ENCODE data around the gene ALG8. TPM values are rescaled to one million over a fixed set of nuclear protein-coding genes. Genes with fewer than 3 reads are reported as not detected.
A peak's percentile ranks its signal among the peaks of the same experiment; 100 is the strongest.

Gene ALG8
- polyA plus RNA-seq, 1 of the 3 experiments (the other 2 are of a cell fraction) = 42.0 TPM

DNA sequence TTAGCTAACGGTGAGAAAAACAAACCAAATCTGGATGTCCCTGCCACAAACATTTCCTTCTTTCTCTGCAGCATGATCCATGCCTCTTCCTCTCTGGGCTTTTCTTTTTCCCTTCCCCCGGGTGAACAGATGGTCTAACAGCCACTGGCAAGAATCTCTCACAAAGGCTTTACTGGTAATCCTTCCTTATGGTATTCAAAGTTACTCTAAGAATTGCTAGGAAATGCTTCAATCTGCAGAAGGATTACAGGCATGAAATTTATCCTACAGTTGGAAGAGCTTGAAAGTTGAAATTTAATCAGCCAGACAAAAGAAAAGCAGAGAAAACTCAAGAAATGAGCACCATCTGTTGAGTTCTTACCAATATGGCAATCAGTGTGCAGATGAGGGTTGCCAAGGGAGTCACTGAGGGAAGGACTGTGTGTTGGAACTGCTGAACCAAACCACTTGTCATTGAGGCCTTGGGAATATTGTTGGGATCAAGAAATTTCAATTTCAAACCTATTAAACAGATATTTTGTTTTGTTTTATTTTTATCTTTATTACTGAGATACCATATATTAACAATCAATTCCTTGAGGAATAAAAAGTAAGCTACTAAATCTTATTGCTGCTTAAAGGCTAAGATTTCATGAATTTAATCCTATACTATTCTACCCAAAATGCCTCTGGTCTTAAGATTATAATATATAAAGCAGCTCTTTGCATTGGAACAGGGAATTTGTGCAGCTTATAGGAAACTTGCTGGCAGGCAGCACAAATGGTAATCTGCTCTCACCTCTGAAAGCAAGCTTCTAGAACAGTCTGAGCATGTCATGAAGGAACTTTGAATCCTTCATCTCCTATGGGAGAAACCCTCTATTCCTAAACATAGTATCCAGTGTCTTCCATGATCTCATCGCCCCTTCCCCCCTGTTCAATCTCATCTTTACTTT is 30.1 kb downstream of the ALG8 start (continued):
- TF ChIP-seq SIN3A (IDR thresholded peaks at IDR 0.05; ENCODE audit: borderline replicate concordance, low read depth, low read length) (no peak), MXI1 (IDR thresholded peaks at IDR 0.05; ENCODE audit: low read depth, low read length) (no peak), NFIC (IDR thresholded peaks at IDR 0.05; ENCODE audit: borderline replicate concordance) (no peak), GABPA (IDR thresholded peaks at IDR 0.05; ENCODE audit: low read depth) (no peak)
- TF ChIP-seq, protein P1, sequence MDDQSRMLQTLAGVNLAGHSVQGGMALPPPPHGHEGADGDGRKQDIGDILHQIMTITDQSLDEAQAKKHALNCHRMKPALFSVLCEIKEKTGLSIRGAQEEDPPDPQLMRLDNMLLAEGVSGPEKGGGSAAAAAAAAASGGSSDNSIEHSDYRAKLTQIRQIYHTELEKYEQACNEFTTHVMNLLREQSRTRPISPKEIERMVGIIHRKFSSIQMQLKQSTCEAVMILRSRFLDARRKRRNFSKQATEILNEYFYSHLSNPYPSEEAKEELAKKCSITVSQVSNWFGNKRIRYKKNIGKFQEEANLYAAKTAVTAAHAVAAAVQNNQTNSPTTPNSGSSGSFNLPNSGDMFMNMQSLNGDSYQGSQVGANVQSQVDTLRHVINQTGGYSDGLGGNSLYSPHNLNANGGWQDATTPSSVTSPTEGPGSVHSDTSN (IDR thresholded peaks at IDR 0.05) = no peak
- TF ChIP-seq, protein P2, sequence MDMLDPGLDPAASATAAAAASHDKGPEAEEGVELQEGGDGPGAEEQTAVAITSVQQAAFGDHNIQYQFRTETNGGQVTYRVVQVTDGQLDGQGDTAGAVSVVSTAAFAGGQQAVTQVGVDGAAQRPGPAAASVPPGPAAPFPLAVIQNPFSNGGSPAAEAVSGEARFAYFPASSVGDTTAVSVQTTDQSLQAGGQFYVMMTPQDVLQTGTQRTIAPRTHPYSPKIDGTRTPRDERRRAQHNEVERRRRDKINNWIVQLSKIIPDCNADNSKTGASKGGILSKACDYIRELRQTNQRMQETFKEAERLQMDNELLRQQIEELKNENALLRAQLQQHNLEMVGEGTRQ (IDR thresholded peaks at IDR 0.05; ENCODE audit: borderline replicate concordance, low read depth, low read length) = no peak

DNA sequence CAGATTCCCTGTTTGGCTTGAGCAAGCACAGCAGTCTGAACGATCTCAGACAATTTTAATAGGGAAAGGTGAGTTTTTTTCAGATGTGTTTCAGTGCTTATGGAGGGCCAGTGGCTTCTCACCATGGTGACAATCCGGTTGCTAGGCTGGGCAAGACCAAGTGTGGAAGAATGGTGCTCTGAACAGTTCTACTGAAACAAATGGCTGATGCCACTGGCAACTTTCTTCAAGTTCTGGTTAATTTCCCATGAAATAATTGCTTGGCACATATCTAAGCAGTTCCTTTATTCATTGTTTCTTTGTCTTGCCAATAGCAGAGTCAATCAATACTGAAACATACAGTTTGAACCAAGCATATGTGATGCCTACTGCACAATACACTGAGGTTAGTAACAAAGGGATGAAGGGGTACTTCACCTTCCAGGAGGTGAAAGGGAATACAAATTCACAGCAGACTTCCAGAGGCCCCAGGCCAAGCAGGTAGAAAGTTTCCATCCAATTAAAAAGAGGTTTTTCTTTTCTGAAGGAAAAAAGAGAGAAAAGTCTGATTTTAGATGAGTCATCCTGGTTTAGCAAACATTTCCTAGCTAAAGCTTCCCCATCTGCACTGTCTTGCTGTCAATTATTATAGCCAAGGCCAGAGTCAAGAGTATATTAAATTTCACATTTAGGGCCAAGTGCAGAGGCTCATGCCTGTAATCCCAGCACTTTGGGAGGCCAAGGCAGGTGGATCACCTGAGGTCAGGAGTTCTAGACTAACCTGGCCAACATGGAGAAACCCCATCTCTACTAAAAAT is 38.6 kb downstream of the ALG8 start:
- Histone ChIP-seq H3K9ac (no peak overlapping the region), H3K27me3 (ENCODE audit: insufficient read depth) (no peaks in the 10 kb centered on the region), H3K4me1 (ENCODE audit: control insufficient read depth in 1 of 2, insufficient read depth in 2 of 2, low read depth in 1 of 2, low read length in 1 of 2) (0 out of 4 replicates have a peak, but pooled peaks cover 0 to 8% of the 10 kb centered on the region in 2 experiments), H3K4me2 (no peak overlapping the region; the same call in 1 of the 2 replicates), H4K20me1 (ENCODE audit: insufficient read depth) (no peaks in the 10 kb centered on the region), H3K27ac (ENCODE audit: low read depth in 2 of 2, low read length in 1 of 2) (peak overlapping the region; percentile 54 to 55), H3K4me3 (ENCODE audit: low read depth in 2 of 2, low read length in 1 of 2) (no peak overlapping the region), H3K36me3 (replicated peaks in 1 of 2; ENCODE audit: control insufficient read depth in 1 of 2, insufficient read depth in 2 of 2, low read length in 1 of 2) (peaks cover 32 to 53% of the 10 kb centered on the region in 2 experiments), H3K9me2 (no peaks in the 10 kb centered on the region), H3K79me2 (ENCODE audit: insufficient read depth) (no peaks in the 10 kb centered on the region), H3K9me3 (no peaks in the 10 kb centered on the region), H3F3A (replicated peaks; ENCODE audit: insufficient read depth) (peaks cover 22% of the 10 kb centered on the region), H2AFZ (ENCODE audit: low read depth) (no peak overlapping the region)
- POLR2A ChIA-PET = no interaction called here
- DNase-seq = no peak
- CTCF ChIA-PET = no interaction called here
- WGBS (ENCODE audit: low lambda C conversion rate) = 72% methylated on average over 2 of the region's 2 CpGs
- TF ChIP-seq JUND (IDR thresholded peaks at IDR 0.05) = no peak
- peak; percentile 45; the same call in 1 of the 2 replicates for TF ChIP-seq FOSL2 (IDR thresholded peaks at IDR 0.05; ENCODE audit: borderline replicate concordance, low read depth)
- TF ChIP-seq, protein P3, sequence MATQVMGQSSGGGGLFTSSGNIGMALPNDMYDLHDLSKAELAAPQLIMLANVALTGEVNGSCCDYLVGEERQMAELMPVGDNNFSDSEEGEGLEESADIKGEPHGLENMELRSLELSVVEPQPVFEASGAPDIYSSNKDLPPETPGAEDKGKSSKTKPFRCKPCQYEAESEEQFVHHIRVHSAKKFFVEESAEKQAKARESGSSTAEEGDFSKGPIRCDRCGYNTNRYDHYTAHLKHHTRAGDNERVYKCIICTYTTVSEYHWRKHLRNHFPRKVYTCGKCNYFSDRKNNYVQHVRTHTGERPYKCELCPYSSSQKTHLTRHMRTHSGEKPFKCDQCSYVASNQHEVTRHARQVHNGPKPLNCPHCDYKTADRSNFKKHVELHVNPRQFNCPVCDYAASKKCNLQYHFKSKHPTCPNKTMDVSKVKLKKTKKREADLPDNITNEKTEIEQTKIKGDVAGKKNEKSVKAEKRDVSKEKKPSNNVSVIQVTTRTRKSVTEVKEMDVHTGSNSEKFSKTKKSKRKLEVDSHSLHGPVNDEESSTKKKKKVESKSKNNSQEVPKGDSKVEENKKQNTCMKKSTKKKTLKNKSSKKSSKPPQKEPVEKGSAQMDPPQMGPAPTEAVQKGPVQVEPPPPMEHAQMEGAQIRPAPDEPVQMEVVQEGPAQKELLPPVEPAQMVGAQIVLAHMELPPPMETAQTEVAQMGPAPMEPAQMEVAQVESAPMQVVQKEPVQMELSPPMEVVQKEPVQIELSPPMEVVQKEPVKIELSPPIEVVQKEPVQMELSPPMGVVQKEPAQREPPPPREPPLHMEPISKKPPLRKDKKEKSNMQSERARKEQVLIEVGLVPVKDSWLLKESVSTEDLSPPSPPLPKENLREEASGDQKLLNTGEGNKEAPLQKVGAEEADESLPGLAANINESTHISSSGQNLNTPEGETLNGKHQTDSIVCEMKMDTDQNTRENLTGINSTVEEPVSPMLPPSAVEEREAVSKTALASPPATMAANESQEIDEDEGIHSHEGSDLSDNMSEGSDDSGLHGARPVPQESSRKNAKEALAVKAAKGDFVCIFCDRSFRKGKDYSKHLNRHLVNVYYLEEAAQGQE (IDR thresholded peaks at IDR 0.05; ENCODE audit: low read depth, low read length) = no peak
- 0 out of 2 replicates have a peak, but pooled peaks have one; percentile 5 for TF ChIP-seq TCF12 (IDR thresholded peaks at IDR 0.05)
- TF ChIP-seq, protein P1 (IDR thresholded peaks at IDR 0.05) = peak; percentile 41; the same call in 1 of the 2 replicates
